Esophagus muscularis mucosa (tissue), 4 donors: ENCODE results near the gene ANKRD18A. TPM values are rescaled to one million over a fixed set of nuclear protein-coding genes. Genes with fewer than 3 reads are reported as not detected.
A peak's percentile ranks its signal among the peaks of the same experiment; 100 is the strongest.
"Not testable (repeated sequence)": the region's sequence is repeated elsewhere in the genome, so short reads cannot be mapped to it uniquely, and the experiment has no call there.

Experiments
- DNase-seq: peaks from one replicate; pipeline ENCODE4 v3.0.0-alpha.2; 2017; ENCODE audit errors: extremely low spot score
- H3K27ac ChIP-seq, 4 donors: fragments of 200-600 bp; sonication (generic); replicated peaks in 1 of 4; 1 replicate in 3 of 4; 2 replicates in 1 of 4; pipeline ENCODE4 v1.5.1; 2016 to 2019; ENCODE audit warnings: mild to moderate bottlenecking in 1 of 4
- H3K27me3 ChIP-seq, 4 donors: fragments of 200-600 bp; sonication (generic); one replicate each; pipeline versions ENCODE4 v1.5.1 to v1.6.0; 2016 to 2019
- H3K36me3 ChIP-seq, 4 donors: fragments of 200-600 bp; sonication (generic); one replicate each; pipeline ENCODE4 v1.5.1; 2016 to 2019
- H3K4me1 ChIP-seq, 4 donors: fragments of 200-600 bp; sonication (generic); one replicate each; pipeline ENCODE4 v1.5.1; 2016 to 2019
- H3K4me3 ChIP-seq, 4 donors: fragments of 200-600 bp; sonication (generic); 1 replicate in 2 of 4; 2 replicates in 2 of 4; pipeline ENCODE4 v1.5.1; 2016 to 2019; ENCODE audit warnings: mild to moderate bottlenecking in 4 of 4, moderate library complexity in 1 of 4
- H3K9me3 ChIP-seq, 4 donors: fragments of 200-600 bp; sonication (generic); 1 replicate in 3 of 4; 2 replicates in 1 of 4; pipeline ENCODE4 v1.5.1; 2016 to 2019
- CTCF ChIP-seq, 3 experiments: fragments of 200-600 bp in 2 of 3; fragments of 450-650 bp in 1 of 3; sonication (generic) in 2 of 3; IDR thresholded peaks; one replicate each; pipeline ENCODE4 v1.5.1; 2017 to 2019; ENCODE audit warnings: antibody characterized with exemption in 3 of 3, mild to moderate bottlenecking in 2 of 3, moderate library complexity in 1 of 3
- EP300 ChIP-seq: sonication (generic); formaldehyde crosslinking; IDR thresholded peaks from one replicate; pipeline ENCODE4 v1.6.1; 2017; ENCODE audit warnings: antibody characterized with exemption
- POLR2A ChIP-seq: fragments of 450-650 bp; IDR thresholded peaks from one replicate; pipeline ENCODE4 v1.6.1; 2017; ENCODE audit warnings: antibody characterized with exemption, moderate library complexity, mild to moderate bottlenecking, low read depth
- POLR2AphosphoS5 ChIP-seq, 2 donors: sonication (generic); formaldehyde crosslinking; IDR thresholded peaks; one replicate each; pipeline ENCODE4 v1.6.1; 2017; ENCODE audit warnings: antibody characterized with exemption in 2 of 2
- WGBS: methylation state at CpG from one replicate; pipeline ENCODE4 v1.1.5; 2018; 5-methylcytosine and 5-hydroxymethylcytosine counted together
- intact Hi-C: fragments of 100-400 bp; cut with DNase I; formaldehyde crosslinking; loops from one replicate; pipeline ENCODE4 v1.15.1; 2023
- total RNA-seq, 4 donors: library from RNA; depleted of rRNA; stranded (reverse); fragments of >200 nt; gene quantifications; one replicate each; pipeline versions ENCODE4 v1.1.0 to v1.2.1, GENCODE V29; 2016

The ANKRD18A gene
- total RNA-seq, 4 donors from 2014 or later = 0.11 to 0.58 (median 0.17) TPM; not detected in 1

GRCh38 chr9:38621434-38622287 is 1.3 kb upstream of the ANKRD18A start:
- H3K4me3 ChIP-seq = peak overlapping the region; percentile 51 to 65 (median 55)
- H3K36me3 ChIP-seq = no peaks in the 10 kb centered on the region
- no peak for TF ChIP-seq POLR2AphosphoS5 (IDR thresholded peaks at IDR 0.05)
- no peak for TF ChIP-seq EP300
- TF ChIP-seq POLR2A = no peak
- TF ChIP-seq CTCF (IDR thresholded peaks at IDR 0.05) = no peak
- H3K27ac ChIP-seq = peak overlapping the region in 1 of 4 donors; percentile 68
- peaks cover 0 to 64% (median 30%) of the 10 kb centered on the region in 4 donors for H3K27me3 ChIP-seq
- H3K4me1 ChIP-seq = peaks cover 17 to 32% (median 29%) of the 10 kb centered on the region in 4 donors
- DNase-seq = peak; percentile 91
- H3K9me3 ChIP-seq = peaks cover 0 to 9% (median 5%) of the 10 kb centered on the region in 4 donors
- 0% methylated on average over 15 of the region's 67 CpGs for WGBS
- intact Hi-C loops = no loop called here

GRCh38 chr9:38619556-38620447 is 594 bp downstream of the ANKRD18A start:
- DNase-seq = no peak
- H3K4me3 ChIP-seq = peak overlapping the region; percentile 51 to 65 (median 55)
- H3K36me3 ChIP-seq = no peaks in the 10 kb centered on the region
- TF ChIP-seq POLR2AphosphoS5 (IDR thresholded peaks at IDR 0.05) = no peak
- TF ChIP-seq POLR2A = no peak
- TF ChIP-seq CTCF (IDR thresholded peaks at IDR 0.05) = no peak
- TF ChIP-seq EP300 = no peak
- WGBS = 13% methylated on average over 15 of the region's 58 CpGs
- peaks cover 0 to 69% (median 30%) of the 10 kb centered on the region in 4 donors for H3K27me3 ChIP-seq
- peaks cover 17 to 32% (median 29%) of the 10 kb centered on the region in 4 donors for H3K4me1 ChIP-seq
- peak overlapping the region in 2 of 4 donors; percentile 36 to 68 for H3K27ac ChIP-seq
- H3K9me3 ChIP-seq = peaks cover 0 to 9% (median 5%) of the 10 kb centered on the region in 4 donors
- intact Hi-C loops = no loop called here

- H3K4me3 ChIP-seq, DNase-seq, H3K36me3 ChIP-seq, intact Hi-C loops, H3K4me1 ChIP-seq, H3K27ac ChIP-seq, H3K9me3 ChIP-seq, H3K27me3 ChIP-seq: not testable (repeated sequence)
- 64% methylated on average over 2 of the region's 2 CpGs for WGBS
Measured at GRCh38 chr9:38598029-38598745, 22.2 kb downstream of the ANKRD18A start.

- H3K27me3 ChIP-seq, H3K9me3 ChIP-seq, H3K4me3 ChIP-seq, H3K36me3 ChIP-seq, DNase-seq, intact Hi-C loops, H3K27ac ChIP-seq, H3K4me1 ChIP-seq: not testable (repeated sequence)
- 72% methylated on average over 3 of the region's 3 CpGs for WGBS
Measured at GRCh38 chr9:38595117-38595516, 25.3 kb downstream of the ANKRD18A start.

GRCh38 chr9:38591346-38592063 is 28.9 kb downstream of the ANKRD18A start:
- H3K27ac ChIP-seq, H3K9me3 ChIP-seq, H3K4me3 ChIP-seq, DNase-seq, H3K36me3 ChIP-seq, H3K27me3 ChIP-seq, intact Hi-C loops, H3K4me1 ChIP-seq: not testable (repeated sequence)
- 55% methylated on average over 9 of the region's 9 CpGs for WGBS

- H3K27ac ChIP-seq, H3K4me3 ChIP-seq, H3K9me3 ChIP-seq, H3K36me3 ChIP-seq, DNase-seq, H3K27me3 ChIP-seq, intact Hi-C loops, H3K4me1 ChIP-seq: not testable (repeated sequence)
- whole genome bisulfite sequencing = no CpG with 5 or more reads among the region's 3 CpGs
Measured at GRCh38 chr9:38583765-38584164, 36.6 kb downstream of the ANKRD18A start.

GRCh38 chr9:38580112-38580511 is 40.3 kb downstream of the ANKRD18A start:
- H3K27me3 ChIP-seq, H3K4me1 ChIP-seq, H3K36me3 ChIP-seq, H3K9me3 ChIP-seq, intact Hi-C loops, DNase-seq, H3K27ac ChIP-seq, H3K4me3 ChIP-seq: not testable (repeated sequence)
- WGBS = 86% methylated on average over 3 of the region's 3 CpGs

GRCh38 chr9:38576181-38576580 is 44.2 kb downstream of the ANKRD18A start:
- H3K36me3 ChIP-seq, H3K27me3 ChIP-seq, H3K27ac ChIP-seq, DNase-seq, H3K4me1 ChIP-seq, intact Hi-C loops, H3K4me3 ChIP-seq, H3K9me3 ChIP-seq: not testable (repeated sequence)
- WGBS = 70% methylated on average over 1 of the region's 1 CpG

- intact Hi-C loops, H3K36me3 ChIP-seq, H3K27me3 ChIP-seq, H3K4me1 ChIP-seq, H3K4me3 ChIP-seq, H3K27ac ChIP-seq, H3K9me3 ChIP-seq, DNase-seq: not testable (repeated sequence)
- 90% methylated on average over 1 of the region's 1 CpG for WGBS
Measured at GRCh38 chr9:38566048-38566447, 54.3 kb downstream of the ANKRD18A start.
